RWPE2 (cell line): ENCODE results near the gene PLCH2.

ENCODE experiments used
- ATAC-seq: fragments of 200-7000 bp; cut with Tn5 transposase; 3 replicates; pipeline ENCODE4 v1.9.1; 2021; ENCODE audit warnings: low read depth
- DNase-seq: peaks from one replicate; pipeline ENCODE4 v3.0.0-alpha.2; 2020; ENCODE audit warnings: low spot score
- H3K27ac ChIP-seq: fragments of 450-650 bp; 2 replicates; pipeline ENCODE4 v1.5.1; 2017; ENCODE audit warnings: mild to moderate bottlenecking; ENCODE audit not compliant: poor library complexity, severe bottlenecking
- H3K27me3 ChIP-seq: fragments of 250-450 bp; sonication (Bioruptor Pico); 2 replicates; pipeline ENCODE4 v1.5.1; 2021; ENCODE audit warnings: mild to moderate bottlenecking, moderate library complexity; ENCODE audit not compliant: insufficient read depth, poor library complexity, severe bottlenecking
- H3K36me3 ChIP-seq: fragments of 250-450 bp; sonication (Bioruptor Pico); 2 replicates; pipeline ENCODE4 v1.5.1; 2020; ENCODE audit warnings: low read depth, mild to moderate bottlenecking, moderate library complexity
- H3K4me1 ChIP-seq: fragments of 250-450 bp; sonication (Bioruptor Pico); 2 replicates; pipeline ENCODE4 v1.5.1; 2021; ENCODE audit warnings: mild to moderate bottlenecking, moderate library complexity; ENCODE audit not compliant: insufficient read depth, poor library complexity, severe bottlenecking
- H3K4me3 ChIP-seq: fragments of 250-450 bp; sonication (Bioruptor Pico); 2 replicates; pipeline ENCODE4 v1.5.1; 2021; ENCODE audit warnings: mild to moderate bottlenecking, moderate library complexity; ENCODE audit not compliant: severe bottlenecking
- H3K9me3 ChIP-seq: fragments of 250-450 bp; sonication (Bioruptor Pico); 2 replicates; pipeline ENCODE4 v1.5.1; 2021; ENCODE audit warnings: mild to moderate bottlenecking, moderate library complexity; ENCODE audit not compliant: severe bottlenecking
- TF ChIP-seq, protein P1 (sequence below): fragments of 450-650 bp; IDR thresholded peaks from one replicate; pipeline ENCODE4 v1.5.1; 2017; ENCODE audit warnings: mild to moderate bottlenecking, moderate library complexity; ENCODE audit not compliant: poor library complexity, severe bottlenecking

PLCH2 gene

DNA sequence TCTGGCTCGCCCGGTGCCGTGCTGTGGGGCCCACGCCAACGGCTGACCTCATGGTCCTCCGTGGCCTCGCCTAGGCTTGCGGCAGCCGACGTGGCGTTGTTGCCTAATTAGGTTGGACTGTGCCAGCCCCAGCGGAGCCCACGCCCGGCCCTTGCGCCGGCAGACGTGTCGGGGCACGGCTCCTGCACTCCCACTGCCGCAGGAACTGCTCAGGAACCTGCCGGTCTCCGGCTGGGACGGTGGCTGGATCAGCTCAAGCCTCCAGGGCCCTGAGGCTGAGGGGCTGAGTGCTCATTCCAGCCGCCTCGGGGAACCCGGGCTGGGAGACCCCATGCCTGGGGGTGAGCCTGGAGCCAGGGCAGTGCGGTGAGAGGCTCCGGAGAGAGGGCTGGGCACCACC lies 47.6 kb upstream of the PLCH2 start:
- ATAC-seq, result peak; percentile 83

GRCh38 chr1:2429780-2430591 lies 46.1 kb upstream of the PLCH2 start:
- TF ChIP-seq, protein P1, sequence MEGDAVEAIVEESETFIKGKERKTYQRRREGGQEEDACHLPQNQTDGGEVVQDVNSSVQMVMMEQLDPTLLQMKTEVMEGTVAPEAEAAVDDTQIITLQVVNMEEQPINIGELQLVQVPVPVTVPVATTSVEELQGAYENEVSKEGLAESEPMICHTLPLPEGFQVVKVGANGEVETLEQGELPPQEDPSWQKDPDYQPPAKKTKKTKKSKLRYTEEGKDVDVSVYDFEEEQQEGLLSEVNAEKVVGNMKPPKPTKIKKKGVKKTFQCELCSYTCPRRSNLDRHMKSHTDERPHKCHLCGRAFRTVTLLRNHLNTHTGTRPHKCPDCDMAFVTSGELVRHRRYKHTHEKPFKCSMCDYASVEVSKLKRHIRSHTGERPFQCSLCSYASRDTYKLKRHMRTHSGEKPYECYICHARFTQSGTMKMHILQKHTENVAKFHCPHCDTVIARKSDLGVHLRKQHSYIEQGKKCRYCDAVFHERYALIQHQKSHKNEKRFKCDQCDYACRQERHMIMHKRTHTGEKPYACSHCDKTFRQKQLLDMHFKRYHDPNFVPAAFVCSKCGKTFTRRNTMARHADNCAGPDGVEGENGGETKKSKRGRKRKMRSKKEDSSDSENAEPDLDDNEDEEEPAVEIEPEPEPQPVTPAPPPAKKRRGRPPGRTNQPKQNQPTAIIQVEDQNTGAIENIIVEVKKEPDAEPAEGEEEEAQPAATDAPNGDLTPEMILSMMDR, result peak; percentile 57
- H3K4me3 ChIP-seq, result no peak overlapping the region

More for the DNA sequence above, 47.6 kb upstream of the PLCH2 start:
- peak; percentile 87 for DNase-seq
- H3K27me3 ChIP-seq, result no peaks in the 10 kb centered on the region
- peaks cover 24% of the 10 kb centered on the region for H3K4me1 ChIP-seq
- peaks cover 36% of the 10 kb centered on the region for H3K36me3 ChIP-seq
- peak overlapping the region; percentile 86 for H3K27ac ChIP-seq
- H3K9me3 ChIP-seq, result peaks cover 2% of the 10 kb centered on the region
- TF ChIP-seq, protein P1, result no peak
- H3K4me3 ChIP-seq, result peak overlapping the region; percentile 46

DNA sequence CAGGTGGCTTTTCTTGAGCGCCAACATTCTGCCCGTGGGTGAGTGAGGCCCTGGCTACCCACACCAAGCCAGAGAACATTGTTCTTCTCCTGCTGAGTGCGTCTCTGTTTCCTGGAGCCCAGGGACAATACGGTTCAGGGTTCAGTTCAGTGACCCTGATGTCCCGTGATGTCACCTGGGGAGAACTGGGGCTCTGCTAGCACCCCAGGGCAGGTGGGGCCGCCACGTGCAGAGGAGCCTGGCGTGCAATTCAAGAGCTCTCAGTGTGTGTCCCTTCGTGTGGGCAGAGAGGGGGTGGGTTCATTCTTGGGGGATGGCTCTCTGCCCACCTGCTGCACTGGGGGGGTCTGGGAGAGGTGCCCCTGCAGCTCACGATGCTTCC lies 45.5 kb upstream of the PLCH2 start:
- H3K9me3 ChIP-seq, result no peaks in the 10 kb centered on the region
- no peak for DNase-seq
- peaks cover 57% of the 10 kb centered on the region for H3K36me3 ChIP-seq
- ATAC-seq, result no peak
- H3K4me3 ChIP-seq, result peak overlapping the region; percentile 10
- H3K27ac ChIP-seq, result peak overlapping the region; percentile 86
- TF ChIP-seq, protein P1, result no peak
- no peaks in the 10 kb centered on the region for H3K27me3 ChIP-seq
- H3K4me1 ChIP-seq, result peaks cover 24% of the 10 kb centered on the region

More at GRCh38 chr1:2429780-2430591, 46.1 kb upstream of the PLCH2 start:
- H3K4me1 ChIP-seq, result peaks cover 24% of the 10 kb centered on the region
- no peak for ATAC-seq
- no peak for DNase-seq
- peak overlapping the region; percentile 86 for H3K27ac ChIP-seq
- H3K36me3 ChIP-seq, result peaks cover 51% of the 10 kb centered on the region
- no peaks in the 10 kb centered on the region for H3K9me3 ChIP-seq
- H3K27me3 ChIP-seq, result no peaks in the 10 kb centered on the region

DNA sequence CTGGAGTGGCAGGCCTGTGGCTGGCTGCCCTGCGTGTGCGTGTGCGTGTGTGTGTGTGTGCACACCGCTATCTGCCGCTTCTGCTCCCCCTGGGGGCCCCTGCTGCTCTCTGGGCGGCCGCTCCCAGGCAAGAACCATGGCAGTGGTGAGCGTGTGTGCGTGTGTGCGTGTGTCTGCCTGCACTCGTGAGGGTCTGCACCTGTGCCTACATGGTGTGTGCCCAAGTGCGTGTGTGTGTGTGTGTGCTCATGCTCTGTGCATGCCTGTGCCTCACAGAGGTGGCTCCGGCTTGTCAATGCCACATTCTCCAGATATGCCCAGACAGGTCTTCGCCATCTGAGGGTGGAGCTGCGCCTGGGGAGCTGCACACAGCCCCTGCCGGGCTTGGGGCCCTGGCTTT lies 45.0 kb upstream of the PLCH2 start:
- TF ChIP-seq, protein P1, result no peak
- H3K36me3 ChIP-seq, result peaks cover 58% of the 10 kb centered on the region
- ATAC-seq (peak; percentile 49), DNase-seq (no peak)
- H3K27me3 ChIP-seq, result no peaks in the 10 kb centered on the region
- H3K27ac ChIP-seq, result peak overlapping the region; percentile 86
- H3K9me3 ChIP-seq, result no peaks in the 10 kb centered on the region
- peak overlapping the region; percentile 10 for H3K4me3 ChIP-seq
- H3K4me1 ChIP-seq, result peaks cover 24% of the 10 kb centered on the region

DNA sequence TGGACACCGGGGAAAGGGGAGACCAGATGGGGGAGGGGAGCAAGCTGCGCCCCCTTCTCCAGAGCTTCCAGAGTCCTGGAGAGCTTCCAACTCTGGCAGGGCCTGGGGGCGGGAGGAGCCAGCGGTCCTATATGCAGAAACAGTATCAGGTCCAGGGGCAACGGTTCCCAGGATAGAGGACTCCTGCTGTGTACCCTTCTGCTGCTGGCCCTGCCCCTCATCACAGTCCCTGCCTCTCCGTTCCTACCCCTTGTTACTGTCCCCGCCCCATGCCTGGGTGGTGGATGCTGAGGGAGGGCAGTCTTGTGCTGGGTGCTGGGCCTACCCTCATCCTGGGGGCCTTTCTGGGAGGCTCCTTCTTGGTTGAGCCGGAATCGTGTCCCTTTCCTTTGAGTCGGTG lies 44.6 kb upstream of the PLCH2 start:
- DNase-seq (no peak), ATAC-seq (peak; percentile 4; the same call in 2 of the 3 replicates)
- H3K27me3 ChIP-seq, result no peaks in the 10 kb centered on the region
- peak overlapping the region; percentile 86 for H3K27ac ChIP-seq
- TF ChIP-seq, protein P1, result no peak
- peak overlapping the region; percentile 10 for H3K4me3 ChIP-seq
- H3K4me1 ChIP-seq, result peaks cover 24% of the 10 kb centered on the region
- H3K36me3 ChIP-seq, result peaks cover 58% of the 10 kb centered on the region
- H3K9me3 ChIP-seq, result no peaks in the 10 kb centered on the region
